PC-3 (cell line): ENCODE measurements around the gene METAP1.

Source experiments
- EZH2phosphoT487 ChIP-seq: fragments of 300-600 bp; sonication (generic); IDR thresholded peaks from 2 replicates; pipeline ENCODE4 v1.6.1; 2018; ENCODE audit warnings: mild to moderate bottlenecking, antibody characterized with exemption, low read length, borderline replicate concordance
- TF ChIP-seq, protein P1 (sequence below): fragments of 300-600 bp; sonication (generic); conservative IDR thresholded peaks from 2 replicates; pipeline ENCODE4 v1.5.1; 2017; ENCODE audit warnings: antibody characterized with exemption, low read depth, mild to moderate bottlenecking, low read length

DNA sequence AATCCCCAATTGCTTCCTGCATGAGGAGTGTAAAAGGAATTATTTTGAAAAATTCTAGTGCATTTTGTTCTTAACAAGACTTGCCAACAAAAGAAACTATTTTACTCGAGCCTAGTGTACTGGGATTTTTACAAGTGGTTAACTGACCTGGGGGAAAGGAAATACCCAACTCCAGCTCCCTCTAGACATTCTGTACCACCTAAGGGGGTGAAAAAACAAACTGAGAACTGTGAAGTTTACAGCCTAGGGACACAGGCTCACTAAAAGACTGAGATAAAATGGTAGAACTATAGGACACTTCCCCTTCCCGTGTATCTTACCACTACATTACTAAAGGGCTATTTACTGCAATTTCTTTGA, 95.7 kb downstream of the METAP1 start:
- TF ChIP-seq EZH2phosphoT487: no peak
- TF ChIP-seq, protein P1, sequence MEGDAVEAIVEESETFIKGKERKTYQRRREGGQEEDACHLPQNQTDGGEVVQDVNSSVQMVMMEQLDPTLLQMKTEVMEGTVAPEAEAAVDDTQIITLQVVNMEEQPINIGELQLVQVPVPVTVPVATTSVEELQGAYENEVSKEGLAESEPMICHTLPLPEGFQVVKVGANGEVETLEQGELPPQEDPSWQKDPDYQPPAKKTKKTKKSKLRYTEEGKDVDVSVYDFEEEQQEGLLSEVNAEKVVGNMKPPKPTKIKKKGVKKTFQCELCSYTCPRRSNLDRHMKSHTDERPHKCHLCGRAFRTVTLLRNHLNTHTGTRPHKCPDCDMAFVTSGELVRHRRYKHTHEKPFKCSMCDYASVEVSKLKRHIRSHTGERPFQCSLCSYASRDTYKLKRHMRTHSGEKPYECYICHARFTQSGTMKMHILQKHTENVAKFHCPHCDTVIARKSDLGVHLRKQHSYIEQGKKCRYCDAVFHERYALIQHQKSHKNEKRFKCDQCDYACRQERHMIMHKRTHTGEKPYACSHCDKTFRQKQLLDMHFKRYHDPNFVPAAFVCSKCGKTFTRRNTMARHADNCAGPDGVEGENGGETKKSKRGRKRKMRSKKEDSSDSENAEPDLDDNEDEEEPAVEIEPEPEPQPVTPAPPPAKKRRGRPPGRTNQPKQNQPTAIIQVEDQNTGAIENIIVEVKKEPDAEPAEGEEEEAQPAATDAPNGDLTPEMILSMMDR: no peak
